HG02938 (cell line): ENCODE data around the gene CLTC.
"Not testable (repeated sequence)": the region's sequence is repeated elsewhere in the genome, so short reads cannot be mapped to it uniquely, and the experiment has no call there.

Source experiments
- ATAC-seq: cut with Tn5 transposase; IDR thresholded peaks from one replicate; pipeline ENCODE4 v1.9.1; 2021; ENCODE audit warnings: mild to moderate bottlenecking, moderate library complexity; ENCODE audit not compliant: unreplicated experiment

Gene CLTC

GRCh38 chr17:59619298-59620063 lies at the start of gene CLTC:
CLTC (plus strand) TSS chr17:59619895; CDS start chr17:59620132, 237 bp downstream.
- ATAC-seq: peak; percentile 69

GRCh38 chr17:59572301-59572924 lies 47.3 kb upstream of the CLTC start:
- ATAC-seq: no peak

DNA sequence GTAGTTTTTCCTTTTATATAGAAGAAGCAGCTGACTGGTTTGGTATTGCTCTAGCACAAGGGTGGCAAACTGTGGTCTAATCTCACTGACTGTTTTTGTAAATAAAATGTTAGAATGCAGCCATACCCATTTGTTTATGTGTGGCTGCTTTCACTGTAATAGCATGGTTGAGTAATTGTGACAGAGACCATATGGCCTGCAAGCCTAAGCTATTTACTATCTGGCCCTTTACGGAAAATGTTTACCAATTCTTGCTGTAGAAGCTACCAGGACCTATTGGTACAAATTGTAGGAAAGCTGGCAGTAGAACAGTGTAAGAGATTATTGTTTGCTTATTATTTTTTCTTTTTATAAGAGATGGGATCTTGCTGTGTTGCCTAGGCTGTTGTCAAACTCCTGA lies 35.5 kb upstream of the CLTC start:
- not testable (repeated sequence) for ATAC-seq

GRCh38 chr17:59600169-59600568 lies 19.5 kb upstream of the CLTC start:
- no peak for ATAC-seq

DNA sequence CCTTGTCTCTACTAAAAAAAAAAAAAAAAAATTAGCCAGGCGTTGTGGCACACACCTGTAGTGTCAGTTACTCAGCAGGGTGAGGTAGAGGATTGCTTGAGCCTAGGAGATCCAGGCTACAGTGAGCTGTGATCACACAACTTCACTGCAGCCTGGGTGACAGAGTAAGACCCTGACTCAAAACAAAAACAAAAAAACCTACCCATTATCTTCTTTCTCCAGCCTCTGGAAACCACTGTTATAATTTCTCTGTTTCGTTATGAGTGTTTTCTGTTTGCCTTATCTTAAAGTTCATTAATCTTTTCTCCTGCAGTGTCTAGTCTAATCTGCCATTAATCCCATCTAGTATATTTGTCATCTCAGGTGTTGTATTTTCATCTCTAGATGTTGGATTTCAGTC lies 18.6 kb upstream of the CLTC start:
- ATAC-seq: no peak

DNA sequence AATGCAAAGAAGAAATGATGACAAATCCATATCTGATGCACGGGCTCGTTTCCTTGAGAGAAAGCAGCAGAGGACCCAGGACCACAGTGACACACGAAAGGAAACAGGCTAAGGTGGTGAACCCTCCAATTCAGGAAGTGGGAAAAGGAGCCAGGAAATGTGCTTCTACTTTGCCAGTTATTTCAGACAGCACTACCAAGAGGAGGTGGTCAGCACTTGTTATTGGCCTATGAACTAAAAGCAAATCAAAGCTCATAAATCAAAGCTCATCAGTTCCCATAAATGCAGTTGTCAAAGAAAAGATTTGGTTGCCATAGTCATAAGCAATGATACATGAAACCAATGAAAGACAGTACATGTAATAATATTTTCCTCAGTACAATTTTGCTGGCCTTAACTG lies 12.6 kb upstream of the CLTC start:
- ATAC-seq: no peak

GRCh38 chr17:59607817-59608403 lies 11.8 kb upstream of the CLTC start:
- ATAC-seq: no peak

GRCh38 chr17:59611503-59611902 lies 8.2 kb upstream of the CLTC start:
- ATAC-seq: no peak

- ATAC-seq: no peak
These were observed 3.3 kb upstream of the CLTC start for GRCh38 chr17:59616253-59616920.

GRCh38 chr17:59617156-59617732 lies 2.5 kb upstream of the CLTC start:
- no peak for ATAC-seq

- no peak for ATAC-seq
These were observed 729 bp upstream of the CLTC start for GRCh38 chr17:59619035-59619297.

DNA sequence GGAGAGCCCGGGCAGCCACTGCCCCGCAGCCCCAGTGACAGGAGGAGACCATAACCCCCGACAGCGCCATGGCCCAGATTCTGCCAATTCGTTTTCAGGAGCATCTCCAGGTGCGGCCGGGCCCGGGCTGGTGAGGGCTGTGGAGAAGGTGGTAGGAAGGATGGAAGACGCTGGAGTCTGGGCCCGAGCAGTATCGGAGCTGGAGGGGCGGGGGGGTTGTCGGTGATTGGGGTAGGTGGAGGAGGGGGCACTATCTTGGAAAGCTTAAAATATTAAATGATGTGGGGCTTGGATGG lies 317 bp downstream of the CLTC start:
- peak; percentile 1 for ATAC-seq

DNA sequence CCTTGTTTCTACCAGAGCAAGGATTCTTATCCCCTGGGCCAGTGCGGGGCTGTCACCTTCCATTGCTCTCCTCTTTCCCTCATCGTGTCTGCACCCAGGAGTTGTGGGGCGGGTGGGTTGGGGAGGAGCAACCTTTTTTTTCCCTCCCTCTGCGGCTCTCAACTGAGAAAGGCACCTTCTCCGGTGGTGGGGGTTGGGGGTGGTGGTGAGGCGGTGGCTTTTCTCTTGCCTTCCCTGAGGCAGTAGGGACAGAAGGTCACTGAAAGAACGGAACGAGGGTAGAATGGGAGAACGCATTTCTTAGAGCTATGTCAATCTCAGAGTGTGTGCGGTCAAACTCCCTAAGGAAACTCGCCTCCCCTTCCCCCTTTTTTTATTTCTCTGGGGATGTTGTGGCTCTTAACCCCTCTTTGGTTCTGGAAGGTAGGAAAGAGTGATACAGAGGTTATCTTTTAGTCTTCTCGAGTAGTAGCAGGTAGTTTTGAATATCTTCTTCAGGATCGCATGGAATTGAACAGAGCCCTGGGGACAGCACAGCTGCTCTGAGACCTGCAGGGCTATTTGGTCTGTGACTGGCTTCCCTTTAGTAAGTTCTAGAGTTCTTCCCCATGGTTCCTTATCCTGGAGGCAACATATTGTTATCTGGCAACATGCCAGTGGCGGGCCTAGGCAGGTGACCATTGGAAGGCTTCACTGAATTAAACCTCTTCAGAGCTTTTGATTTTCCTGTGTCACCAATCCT lies 994 bp downstream of the CLTC start:
- ATAC-seq: no peak

- ATAC-seq: no peak
These were observed 2.1 kb downstream of the CLTC start for GRCh38 chr17:59621771-59622170.

DNA sequence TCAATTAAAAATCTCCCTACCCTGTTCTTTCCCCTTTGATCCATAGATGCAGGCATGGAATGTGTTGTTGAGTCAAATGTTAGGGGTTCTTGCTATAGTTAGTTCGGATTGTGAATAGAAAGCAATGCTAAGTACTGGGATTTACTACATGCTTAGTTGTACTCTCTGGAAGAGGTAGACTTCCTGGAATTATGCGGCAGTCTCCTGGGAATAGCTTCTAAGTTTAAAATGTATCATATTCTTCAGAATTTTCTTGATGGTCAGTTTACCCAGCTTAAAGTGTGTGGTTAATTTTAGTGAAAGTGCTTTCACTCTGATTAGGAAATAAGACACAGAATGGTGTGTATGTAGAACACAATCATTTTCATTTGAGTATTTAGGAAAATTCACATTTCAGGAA lies 3.5 kb downstream of the CLTC start:
- no peak for ATAC-seq

DNA sequence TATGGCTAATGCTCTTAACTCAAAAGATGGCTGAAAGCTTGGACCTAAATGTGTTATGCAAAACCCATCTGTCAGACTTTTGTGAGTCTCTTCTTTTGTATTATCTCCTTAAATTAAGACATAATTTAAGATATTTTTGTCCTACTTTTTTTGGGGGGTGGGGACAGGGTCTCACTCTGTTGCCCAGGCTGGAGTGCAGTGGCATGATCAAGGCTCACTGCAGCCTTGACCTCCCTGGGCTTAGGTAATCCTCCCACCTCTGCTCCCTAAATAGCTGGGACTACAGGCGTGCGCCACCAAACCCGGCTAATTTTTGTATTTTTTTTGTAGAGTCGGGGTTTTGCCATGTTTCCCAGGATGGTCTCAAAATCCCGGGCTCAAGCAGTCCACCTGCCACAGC lies 7.1 kb downstream of the CLTC start:
- no peak for ATAC-seq

DNA sequence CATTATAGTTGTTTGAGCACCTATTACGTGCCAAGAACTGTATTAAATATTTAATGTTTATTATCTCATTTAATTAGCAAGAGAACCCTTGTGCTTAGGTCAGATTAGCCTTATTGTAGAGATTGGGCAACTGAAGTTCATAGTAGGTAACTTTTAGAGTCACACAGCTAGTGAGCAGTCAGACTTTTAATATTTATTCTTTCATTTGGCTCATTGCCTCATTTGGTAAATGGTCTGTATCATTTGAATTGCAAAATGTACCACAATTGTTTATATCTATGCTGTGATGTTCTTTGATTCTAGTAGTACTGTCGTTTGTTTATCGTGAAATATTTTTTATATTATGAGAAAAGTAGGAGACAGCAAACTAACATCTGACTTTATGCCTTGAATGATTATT lies 7.6 kb downstream of the CLTC start:
- ATAC-seq: no peak

DNA sequence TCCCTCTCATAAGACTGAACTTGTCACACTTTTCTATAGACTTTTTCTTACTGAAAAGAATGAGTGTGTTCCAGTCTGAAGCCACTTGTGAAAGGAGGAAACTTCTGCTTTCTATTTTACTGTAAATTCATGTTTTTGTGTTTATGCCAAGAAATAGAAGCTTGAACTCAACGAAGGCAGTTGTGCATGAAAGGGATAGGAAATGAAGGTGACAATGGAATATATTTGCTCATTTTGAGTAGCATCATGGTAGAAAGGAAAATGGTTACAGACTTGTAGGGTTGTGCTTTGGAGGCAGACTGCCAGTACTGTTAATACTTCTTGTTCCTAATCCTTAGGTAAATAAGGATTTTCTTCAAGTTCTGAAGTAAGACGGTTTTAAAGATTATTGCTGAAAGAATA lies 8.1 kb downstream of the CLTC start:
- no peak for ATAC-seq

DNA sequence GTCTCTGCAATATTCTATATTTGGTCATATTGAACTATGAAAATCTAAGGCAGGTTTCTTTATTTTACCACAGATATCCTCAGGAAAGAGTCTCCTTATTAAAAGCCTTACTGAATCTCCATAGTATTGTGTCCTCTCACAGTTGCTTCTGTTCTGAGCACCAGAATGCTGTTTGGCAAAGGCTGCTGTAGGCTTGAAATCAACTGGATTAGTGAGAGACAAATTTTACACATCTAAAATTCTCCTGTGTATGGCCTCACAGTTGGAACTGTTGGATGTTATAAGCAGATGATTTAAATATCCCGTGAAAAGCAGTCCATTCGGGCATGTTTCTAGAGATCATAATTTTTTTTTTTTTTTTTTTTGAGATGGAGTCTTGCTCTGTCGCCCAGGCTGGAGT lies 9.5 kb downstream of the CLTC start:
- no peak for ATAC-seq

- ATAC-seq: no peak
These were observed 11.6 kb downstream of the CLTC start for GRCh38 chr17:59631276-59631675.

- ATAC-seq: no peak
These were observed 12.7 kb downstream of the CLTC start for GRCh38 chr17:59632398-59632797.
